Measurements from ENCODE around the gene TRMT5. TPM values are rescaled to one million over a fixed set of nuclear protein-coding genes. Genes with fewer than 3 reads are reported as not detected.

The TRMT5 gene
- total and polyA plus RNA-seq, 2 donors (not counting 1 experiment from before 2014, with no cell fraction given) = 8.0 to 18.3 TPM

- no peaks in the 10 kb centered on the region for H3K4me1 ChIP-seq (ENCODE audit: control insufficient read depth, extremely low read depth, insufficient read depth, low read length)
- no peak overlapping the region for H3K4me3 ChIP-seq (replicated peaks in 1 of 4; ENCODE audit: control extremely low read depth in 1 of 4, insufficient read depth in 1 of 4, low read depth in 3 of 4, low read length in 4 of 4)
- no peaks in the 10 kb centered on the region for H3K9me3 ChIP-seq (ENCODE audit: control insufficient read depth, insufficient read depth, low read depth, low read length)
- H4K20me1 ChIP-seq (ENCODE audit: control insufficient read depth, extremely low read depth, insufficient read depth, low read length) = no peaks in the 10 kb centered on the region
- H3K27me3 ChIP-seq (ENCODE audit: control insufficient read depth, insufficient read depth, low read length) = no peaks in the 10 kb centered on the region
- H2AFZ ChIP-seq (ENCODE audit: low read length) = no peak overlapping the region
- TF ChIP-seq EZH2 (IDR thresholded peaks at IDR 0.05; ENCODE audit: low read length, missing control alignments) (no peak), CTCF (conservative IDR thresholded peaks at IDR 0.05 in 1 of 2, IDR thresholded peaks at IDR 0.05 in 1 of 2; ENCODE audit: low read depth in 1 of 2, low read length in 2 of 2) (no peak)
- H3K27ac ChIP-seq (ENCODE audit: insufficient read depth, low read length) = no peak overlapping the region
- no peak overlapping the region for H3K4me2 ChIP-seq (ENCODE audit: extremely low read depth, insufficient read depth, low read length)
- no peaks in the 10 kb centered on the region for H3K36me3 ChIP-seq (ENCODE audit: control insufficient read depth, insufficient read depth, low read length)
- DNase-seq (ENCODE audit: low read depth in 2 of 2) = no peak
- no peak overlapping the region for H3K9ac ChIP-seq (ENCODE audit: insufficient read depth, low read length)
- no peaks in the 10 kb centered on the region for H3K79me2 ChIP-seq (ENCODE audit: control insufficient read depth, insufficient read depth, low read length)
Observed at GRCh38 chr14:60933920-60934655, 46.8 kb downstream of the TRMT5 start.

DNA sequence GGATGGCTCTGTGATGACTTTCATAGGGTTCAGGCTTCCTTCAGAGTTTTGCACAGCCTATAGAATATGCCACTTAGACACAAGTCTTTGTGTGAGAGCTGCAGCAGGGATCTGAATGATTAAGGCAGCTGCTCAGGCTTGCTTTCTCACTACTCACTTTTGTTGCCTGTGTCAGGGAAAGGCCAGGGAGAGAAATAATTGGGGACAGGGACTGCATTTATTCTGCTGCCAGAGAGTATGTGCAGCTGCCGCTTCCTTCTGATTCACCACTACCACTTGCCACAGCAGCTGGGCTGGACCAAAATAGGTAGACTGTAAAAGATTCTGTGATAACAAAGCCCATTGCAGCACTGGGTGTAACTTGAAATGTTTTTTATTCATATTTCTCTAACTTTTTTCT is 49.7 kb downstream of the TRMT5 start:
- H3K27me3 ChIP-seq (ENCODE audit: control insufficient read depth, insufficient read depth, low read length) = no peaks in the 10 kb centered on the region

GRCh38 chr14:60926002-60926401 is 54.9 kb downstream of the TRMT5 start:
- H3K9ac ChIP-seq (ENCODE audit: insufficient read depth, low read length) = no peak overlapping the region
- H3K27me3 ChIP-seq (ENCODE audit: control insufficient read depth, insufficient read depth, low read length) = no peaks in the 10 kb centered on the region
- H3K27ac ChIP-seq (ENCODE audit: insufficient read depth, low read length) = no peak overlapping the region
- H3K9me3 ChIP-seq (ENCODE audit: control insufficient read depth, insufficient read depth, low read depth, low read length) = no peaks in the 10 kb centered on the region
- DNase-seq (ENCODE audit: low read depth in 2 of 2) = no peak
- H3K4me1 ChIP-seq (ENCODE audit: control insufficient read depth, extremely low read depth, insufficient read depth, low read length) = no peaks in the 10 kb centered on the region
- no peaks in the 10 kb centered on the region for H4K20me1 ChIP-seq (ENCODE audit: control insufficient read depth, extremely low read depth, insufficient read depth, low read length)
- TF ChIP-seq EZH2 (IDR thresholded peaks at IDR 0.05; ENCODE audit: low read length, missing control alignments) (no peak), CTCF (conservative IDR thresholded peaks at IDR 0.05 in 1 of 2, IDR thresholded peaks at IDR 0.05 in 1 of 2; ENCODE audit: low read depth in 1 of 2, low read length in 2 of 2) (no peak)
- H3K4me3 ChIP-seq (replicated peaks in 1 of 4; ENCODE audit: control extremely low read depth in 1 of 4, insufficient read depth in 1 of 4, low read depth in 3 of 4, low read length in 4 of 4) = no peak overlapping the region
- no peaks in the 10 kb centered on the region for H3K79me2 ChIP-seq (ENCODE audit: control insufficient read depth, insufficient read depth, low read length)
- H3K36me3 ChIP-seq (ENCODE audit: control insufficient read depth, insufficient read depth, low read length) = no peaks in the 10 kb centered on the region
- no peak overlapping the region for H2AFZ ChIP-seq (ENCODE audit: low read length)
- H3K4me2 ChIP-seq (ENCODE audit: extremely low read depth, insufficient read depth, low read length) = no peak overlapping the region

More for the DNA sequence above, 49.7 kb downstream of the TRMT5 start:
- H4K20me1 ChIP-seq (ENCODE audit: control insufficient read depth, extremely low read depth, insufficient read depth, low read length) = no peaks in the 10 kb centered on the region
- no peak overlapping the region for H3K9ac ChIP-seq (ENCODE audit: insufficient read depth, low read length)
- no peak overlapping the region for H3K4me2 ChIP-seq (ENCODE audit: extremely low read depth, insufficient read depth, low read length)
- H3K79me2 ChIP-seq (ENCODE audit: control insufficient read depth, insufficient read depth, low read length) = no peaks in the 10 kb centered on the region
- H3K4me1 ChIP-seq (ENCODE audit: control insufficient read depth, extremely low read depth, insufficient read depth, low read length) = no peaks in the 10 kb centered on the region
- no peaks in the 10 kb centered on the region for H3K36me3 ChIP-seq (ENCODE audit: control insufficient read depth, insufficient read depth, low read length)
- peak in 1 of 2 donors; percentile 30 for DNase-seq (ENCODE audit: low read depth in 2 of 2)
- TF ChIP-seq EZH2 (IDR thresholded peaks at IDR 0.05; ENCODE audit: low read length, missing control alignments) (no peak), CTCF (conservative IDR thresholded peaks at IDR 0.05 in 1 of 2, IDR thresholded peaks at IDR 0.05 in 1 of 2; ENCODE audit: low read depth in 1 of 2, low read length in 2 of 2) (no peak)
- no peaks in the 10 kb centered on the region for H3K9me3 ChIP-seq (ENCODE audit: control insufficient read depth, insufficient read depth, low read depth, low read length)
- no peak overlapping the region for H3K27ac ChIP-seq (ENCODE audit: insufficient read depth, low read length)
- no peak overlapping the region for H3K4me3 ChIP-seq (replicated peaks in 1 of 4; ENCODE audit: control extremely low read depth in 1 of 4, insufficient read depth in 1 of 4, low read depth in 3 of 4, low read length in 4 of 4)
- no peak overlapping the region for H2AFZ ChIP-seq (ENCODE audit: low read length)
